ENCODE results near the gene ALG14.

DNA sequence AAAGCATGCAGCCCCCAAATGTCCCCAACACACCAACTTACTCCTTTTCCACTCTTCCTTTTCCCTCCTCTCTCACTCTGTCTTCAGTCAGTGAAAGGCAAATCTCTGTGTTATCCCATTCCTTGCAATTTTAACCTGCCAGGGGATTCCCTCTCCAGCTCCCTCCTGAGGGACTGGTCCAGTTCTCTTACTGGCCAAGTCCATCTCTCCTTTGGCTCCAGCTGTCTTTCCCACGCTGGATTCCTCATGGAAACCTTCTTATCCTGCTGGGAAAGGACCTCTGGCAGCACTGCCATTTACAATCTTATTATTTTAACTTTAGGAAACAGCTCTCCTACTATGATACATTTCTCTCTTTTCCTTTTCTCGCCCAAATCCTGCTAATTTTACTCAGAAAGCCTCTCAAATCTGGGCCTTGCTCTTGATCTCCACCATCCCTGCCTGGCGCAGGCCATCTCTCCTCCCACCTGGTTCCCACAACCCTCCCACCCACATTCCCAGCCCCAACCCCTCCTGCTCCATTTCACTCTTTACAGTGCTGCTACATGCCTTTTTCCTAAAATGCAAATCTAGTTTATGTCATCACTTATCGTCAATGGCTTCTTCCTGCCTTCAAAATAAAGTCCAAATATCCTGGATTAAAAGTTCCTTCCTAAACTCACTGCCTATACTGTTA lies 73.2 kb downstream of the ALG14 start:
- TF ChIP-seq CTCF (IDR thresholded peaks at IDR 0.05; ENCODE audit: low read depth, low read length, missing input control): no peak
- TF ChIP-seq MAX (IDR thresholded peaks at IDR 0.05): no peak
- no peak for TF ChIP-seq RAD21 (IDR thresholded peaks at IDR 0.05)
- no peak for TF ChIP-seq REST (IDR thresholded peaks at IDR 0.05)
- no peak for TF ChIP-seq SP1 (IDR thresholded peaks at IDR 0.05)
